Measurements from ENCODE around the gene CPNE7. TPM values are rescaled to one million over a fixed set of nuclear protein-coding genes. Genes with fewer than 3 reads are reported as not detected.

Gene CPNE7
- total and polyA plus RNA-seq, 2 experiments from 2014 or later = 1.6 to 2.2 TPM

DNA sequence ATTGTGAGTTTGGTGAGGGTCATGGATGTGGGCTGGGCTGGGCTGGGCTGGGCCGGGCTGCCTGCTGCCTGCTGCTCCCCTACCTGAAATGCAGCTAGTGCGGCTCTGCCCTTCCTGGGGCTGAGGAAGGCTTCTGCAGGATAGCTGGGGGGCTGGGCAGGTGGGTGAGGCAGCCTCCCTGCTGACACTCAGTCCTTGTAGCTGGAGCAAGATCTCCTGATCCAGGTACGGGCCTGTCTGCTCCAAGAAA is 10.4 kb upstream of the CPNE7 start:
- peak overlapping the region; percentile 12 for H3K27ac ChIP-seq
- no peak for DNase-seq (ENCODE audit: low read depth in 1 of 2, low spot score in 1 of 2)
- H3K9me3 ChIP-seq (ENCODE audit: low read depth) = no peaks in the 10 kb centered on the region
- peaks cover 32% of the 10 kb centered on the region for H3K36me3 ChIP-seq
- H3K27me3 ChIP-seq = no peaks in the 10 kb centered on the region
- TF ChIP-seq, protein P1, sequence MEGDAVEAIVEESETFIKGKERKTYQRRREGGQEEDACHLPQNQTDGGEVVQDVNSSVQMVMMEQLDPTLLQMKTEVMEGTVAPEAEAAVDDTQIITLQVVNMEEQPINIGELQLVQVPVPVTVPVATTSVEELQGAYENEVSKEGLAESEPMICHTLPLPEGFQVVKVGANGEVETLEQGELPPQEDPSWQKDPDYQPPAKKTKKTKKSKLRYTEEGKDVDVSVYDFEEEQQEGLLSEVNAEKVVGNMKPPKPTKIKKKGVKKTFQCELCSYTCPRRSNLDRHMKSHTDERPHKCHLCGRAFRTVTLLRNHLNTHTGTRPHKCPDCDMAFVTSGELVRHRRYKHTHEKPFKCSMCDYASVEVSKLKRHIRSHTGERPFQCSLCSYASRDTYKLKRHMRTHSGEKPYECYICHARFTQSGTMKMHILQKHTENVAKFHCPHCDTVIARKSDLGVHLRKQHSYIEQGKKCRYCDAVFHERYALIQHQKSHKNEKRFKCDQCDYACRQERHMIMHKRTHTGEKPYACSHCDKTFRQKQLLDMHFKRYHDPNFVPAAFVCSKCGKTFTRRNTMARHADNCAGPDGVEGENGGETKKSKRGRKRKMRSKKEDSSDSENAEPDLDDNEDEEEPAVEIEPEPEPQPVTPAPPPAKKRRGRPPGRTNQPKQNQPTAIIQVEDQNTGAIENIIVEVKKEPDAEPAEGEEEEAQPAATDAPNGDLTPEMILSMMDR (IDR thresholded peaks at IDR 0.05; ENCODE audit: low read depth, low read length) = no peak
- no peak overlapping the region for H3K4me3 ChIP-seq
- peaks cover 20% of the 10 kb centered on the region for H3K4me1 ChIP-seq (ENCODE audit: low read depth)

DNA sequence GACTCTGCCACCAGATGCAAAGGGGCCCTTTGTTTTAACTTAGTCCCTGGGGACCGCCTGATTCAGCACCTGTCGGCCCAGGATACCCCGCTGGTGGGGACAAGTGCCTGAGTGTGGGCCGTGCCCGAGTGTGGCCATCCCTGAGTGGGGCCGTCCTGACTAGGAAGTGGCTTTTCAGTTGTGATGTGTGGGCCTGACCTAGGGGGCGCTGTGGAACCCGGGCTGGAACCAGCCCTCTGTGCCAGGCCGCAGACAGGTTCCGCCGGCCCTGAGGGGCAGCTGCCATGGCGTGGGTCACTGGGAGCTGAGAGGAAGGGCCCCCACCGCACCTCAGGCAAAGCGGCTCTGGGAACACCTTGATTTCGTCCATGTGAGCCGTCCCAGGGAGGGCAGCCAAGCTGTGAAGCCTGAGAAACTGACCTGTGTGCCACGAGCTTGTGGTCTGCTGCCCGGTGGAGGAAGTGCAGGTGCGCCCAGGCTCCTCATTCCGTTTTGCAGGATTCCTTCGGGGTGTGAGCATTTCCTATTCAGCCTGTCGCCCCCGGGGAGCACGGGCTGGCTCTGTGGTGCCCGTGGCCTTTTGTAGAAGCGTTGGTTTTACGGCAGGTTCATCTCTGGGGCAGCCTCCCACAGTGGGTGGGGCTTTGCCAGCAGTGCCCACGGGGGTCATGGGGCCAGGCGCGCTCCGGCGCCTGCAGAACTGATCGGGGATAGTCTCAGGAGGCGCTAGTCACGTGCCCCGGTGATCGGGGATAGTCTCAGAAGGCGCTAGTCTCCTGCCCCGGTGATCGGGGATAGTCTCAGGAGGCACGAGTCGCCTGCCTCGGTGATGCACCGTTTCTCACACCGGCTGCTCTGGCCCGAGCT is 9.8 kb upstream of the CPNE7 start:
- DNase-seq (ENCODE audit: low read depth in 1 of 2, low spot score in 1 of 2) = peak; percentile 48 to 53
- Histone ChIP-seq H3K9me3 (ENCODE audit: low read depth) (no peaks in the 10 kb centered on the region), H3K4me3 (no peak overlapping the region), H3K27me3 (peaks cover 3% of the 10 kb centered on the region), H3K27ac (peak overlapping the region; percentile 12), H3K36me3 (peaks cover 32% of the 10 kb centered on the region), H3K4me1 (ENCODE audit: low read depth) (peaks cover 20% of the 10 kb centered on the region)
- TF ChIP-seq, protein P1 (IDR thresholded peaks at IDR 0.05; ENCODE audit: low read depth, low read length) = peak; percentile 72

DNA sequence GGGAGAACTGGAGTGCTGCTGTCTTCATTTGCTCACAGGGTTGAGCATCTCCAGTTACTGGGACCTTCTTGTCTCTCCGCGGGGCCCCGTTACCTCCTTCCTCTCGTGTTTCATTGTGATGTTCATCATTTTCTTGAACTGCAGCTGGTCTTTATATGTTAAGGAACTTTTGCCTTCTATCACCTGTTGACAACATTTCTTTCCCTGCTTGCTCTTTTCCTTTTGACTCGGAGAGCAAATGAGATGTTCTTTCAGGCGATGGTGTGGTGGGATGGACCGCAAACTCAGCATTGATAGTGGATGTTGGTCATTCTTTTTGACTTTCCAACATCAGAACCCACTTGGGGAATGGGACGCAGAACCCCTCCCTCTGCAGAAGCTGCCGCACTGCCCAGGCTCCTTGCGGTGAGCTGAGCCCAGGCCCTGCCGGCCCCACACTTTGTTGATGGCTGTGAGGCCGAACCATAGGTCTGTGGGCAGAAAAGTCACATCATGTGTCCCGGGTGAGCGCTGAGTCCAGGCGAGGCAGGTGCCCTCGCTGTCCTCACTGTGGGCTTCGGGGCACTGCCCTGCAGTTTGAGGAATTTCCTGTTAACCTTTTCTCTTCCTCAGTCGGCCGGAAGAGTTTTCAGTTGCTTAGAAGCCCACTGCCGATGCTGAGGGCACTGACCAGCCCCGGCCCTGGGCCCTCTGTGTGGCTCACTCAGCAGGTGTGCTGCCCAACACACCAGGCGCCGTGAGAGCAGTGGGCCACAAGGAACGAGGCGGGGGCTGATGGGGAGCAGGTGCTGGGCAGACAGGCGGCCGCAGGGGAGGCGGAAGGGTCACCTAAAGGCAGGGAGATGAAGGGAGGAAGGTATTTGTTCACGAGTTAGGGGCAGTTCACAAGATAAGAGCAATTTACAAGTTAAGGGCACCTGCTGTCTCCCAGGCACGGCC is 7.6 kb upstream of the CPNE7 start:
- peaks cover 11% of the 10 kb centered on the region for H3K4me1 ChIP-seq (ENCODE audit: low read depth)
- no peak for DNase-seq (ENCODE audit: low read depth in 1 of 2, low spot score in 1 of 2)
- peaks cover 19% of the 10 kb centered on the region for H3K36me3 ChIP-seq
- TF ChIP-seq, protein P1 (IDR thresholded peaks at IDR 0.05; ENCODE audit: low read depth, low read length) = no peak
- peaks cover 3% of the 10 kb centered on the region for H3K27me3 ChIP-seq
- H3K9me3 ChIP-seq (ENCODE audit: low read depth) = no peaks in the 10 kb centered on the region
- H3K27ac ChIP-seq = no peak overlapping the region
- H3K4me3 ChIP-seq = no peak overlapping the region

DNA sequence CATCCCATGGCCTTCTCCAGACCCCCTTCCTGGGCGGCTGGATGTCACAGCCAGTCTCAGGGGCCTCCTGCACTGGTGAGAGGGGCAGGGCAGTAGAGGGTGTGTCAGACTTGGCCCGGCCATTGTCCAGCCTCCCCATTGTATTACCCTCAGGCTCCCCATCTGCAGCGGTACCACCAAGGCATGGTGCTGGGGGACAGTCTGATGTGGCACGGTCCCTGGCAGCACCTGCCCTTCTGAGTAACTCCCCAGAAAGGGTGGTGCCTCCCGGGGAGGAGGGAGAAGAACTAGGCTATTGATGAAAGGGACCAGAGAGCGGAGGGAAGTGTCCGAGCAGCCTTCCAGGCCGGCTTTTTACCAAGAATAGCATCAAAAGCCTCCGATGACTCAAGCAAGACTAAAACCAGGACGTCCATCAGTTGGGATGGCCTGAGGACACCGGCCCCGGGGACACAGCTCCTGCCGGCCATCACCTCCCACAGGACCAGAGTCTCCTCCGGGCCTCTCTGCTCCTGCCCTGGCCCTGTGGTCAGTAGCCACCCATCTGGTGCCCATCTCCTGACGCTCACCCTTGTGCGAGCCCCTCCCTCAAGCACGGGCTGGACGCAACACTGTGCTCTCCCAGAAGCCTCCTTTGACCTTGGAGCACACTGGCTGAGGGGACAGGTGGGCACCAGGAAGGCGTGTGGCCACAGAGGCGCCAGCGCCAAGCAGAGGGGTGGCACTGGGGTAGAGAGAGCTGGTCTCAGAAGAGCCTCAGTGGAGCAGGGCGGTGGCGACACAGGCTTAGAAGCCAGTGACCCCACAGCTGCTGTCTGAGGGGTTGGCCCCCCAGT is 5.8 kb upstream of the CPNE7 start:
- Histone ChIP-seq H3K4me1 (ENCODE audit: low read depth) (peaks cover 11% of the 10 kb centered on the region), H3K27me3 (peaks cover 14% of the 10 kb centered on the region)

More for the DNA sequence above, 5.8 kb upstream of the CPNE7 start:
- no peak overlapping the region for H3K4me3 ChIP-seq
- no peak overlapping the region for H3K27ac ChIP-seq
- DNase-seq (ENCODE audit: low read depth in 1 of 2, low spot score in 1 of 2) = no peak
- no peaks in the 10 kb centered on the region for H3K9me3 ChIP-seq (ENCODE audit: low read depth)
- H3K36me3 ChIP-seq = peaks cover 2% of the 10 kb centered on the region
- TF ChIP-seq, protein P1 (IDR thresholded peaks at IDR 0.05; ENCODE audit: low read depth, low read length) = no peak

All from cardiac muscle cell (in vitro differentiated cells and primary cell).